Measurements from ENCODE around the gene TUT1. TPM values are rescaled to one million over a fixed set of nuclear protein-coding genes. Genes with fewer than 3 reads are reported as not detected.
"Not testable (repeated sequence)": the region's sequence is repeated elsewhere in the genome, so short reads cannot be mapped to it uniquely, and the experiment has no call there.

Gene TUT1
- polyA plus RNA-seq, 1 experiment, result 9.9 TPM

GRCh38 chr11:62621567-62622470 lies 30.5 kb upstream of the TUT1 start, which contains the start of gene B3GAT3:
B3GAT3 (minus strand) TSS chr11:62621986; CDS start chr11:62621947, 39 bp downstream.
- ChIA-PET CTCF (interaction anchor here (0.7 to 4.0 kb wide), 8 partner anchors 8 to 226 kb away, joined by 3 to 26 read pairs (median 3); partner anchors contain the start of genes C11orf98, CSKMT, EML3 and ROM1), POLR2A (interaction anchor here (0.6 to 2.2 kb wide), 4 partner anchors 31 to 241 kb away, joined by 4 to 11 read pairs (median 6); partner anchors contain the start of genes C11orf98, CSKMT and INTS5)
- H3K27me3 ChIP-seq (ENCODE audit: control insufficient read depth, insufficient read depth, low read length), result no peaks in the 10 kb centered on the region

GRCh38 chr11:62621027-62621566 lies 29.8 kb upstream of the TUT1 start:
- Histone ChIP-seq H3K36me3 (ENCODE audit: control insufficient read depth, insufficient read depth, low read length) (peaks cover 14% of the 10 kb centered on the region), H3K27me3 (ENCODE audit: control insufficient read depth, insufficient read depth, low read length) (no peaks in the 10 kb centered on the region), H3K4me3 (ENCODE audit: low read depth, low read length) (peak overlapping the region; percentile 54)
- no peak for TF ChIP-seq CTCF (IDR thresholded peaks at IDR 0.05; ENCODE audit: insufficient read depth, low read depth, low read length)
- CTCF ChIA-PET, result interaction anchor here (1.0 to 4.0 kb wide), 6 partner anchors 9 to 227 kb away, joined by 3 to 26 read pairs (median 4); partner anchors contain the start of genes C11orf98, CSKMT, EML3 and ROM1
- DNase-seq (ENCODE audit: low read depth), result no peak
- POLR2A ChIA-PET, result interaction anchor here (0.6 to 2.2 kb wide), 3 partner anchors 32 to 82 kb away, joined by 4 to 11 read pairs (median 6); partner anchors contain the start of genes C11orf98, CSKMT and INTS5

More at GRCh38 chr11:62621567-62622470, 30.5 kb upstream of the TUT1 start, which contains the start of gene B3GAT3:
- no peak for TF ChIP-seq CTCF (IDR thresholded peaks at IDR 0.05; ENCODE audit: insufficient read depth, low read depth, low read length)
- peak within 1 kb of the TSS; percentile 54 for H3K4me3 ChIP-seq (ENCODE audit: low read depth, low read length)
- peaks cover 19% of the 10 kb centered on the region for H3K36me3 ChIP-seq (ENCODE audit: control insufficient read depth, insufficient read depth, low read length)
- peak; percentile 90 for DNase-seq (ENCODE audit: low read depth)

GRCh38 chr11:62616957-62617356 lies 25.6 kb upstream of the TUT1 start:
- H3K4me3 ChIP-seq (ENCODE audit: low read depth, low read length); H3K27me3 ChIP-seq (ENCODE audit: control insufficient read depth, insufficient read depth, low read length); CTCF ChIA-PET; DNase-seq (ENCODE audit: low read depth); H3K36me3 ChIP-seq (ENCODE audit: control insufficient read depth, insufficient read depth, low read length): not testable (repeated sequence)
- POLR2A ChIA-PET, result interaction anchor here (0.6 kb wide), 1 partner anchor 73 kb away, joined by 4 read pairs; no protein-coding TSS in a partner anchor

- Histone ChIP-seq H3K4me3 (ENCODE audit: low read depth, low read length) (no peak overlapping the region), H3K36me3 (ENCODE audit: control insufficient read depth, insufficient read depth, low read length) (peaks cover 9% of the 10 kb centered on the region), H3K27me3 (ENCODE audit: control insufficient read depth, insufficient read depth, low read length) (no peaks in the 10 kb centered on the region)
- POLR2A ChIA-PET, result no interaction called here
- CTCF ChIA-PET, result no interaction called here
- no peak for TF ChIP-seq CTCF (IDR thresholded peaks at IDR 0.05; ENCODE audit: insufficient read depth, low read depth, low read length)
- no peak for DNase-seq (ENCODE audit: low read depth)
Measured at GRCh38 chr11:62615521-62615920, 24.2 kb upstream of the TUT1 start.

GRCh38 chr11:62614275-62614674 lies 23.0 kb upstream of the TUT1 start:
- H3K4me3 ChIP-seq (ENCODE audit: low read depth, low read length), result no peak overlapping the region
- CTCF ChIA-PET, result no interaction called here
- H3K27me3 ChIP-seq (ENCODE audit: control insufficient read depth, insufficient read depth, low read length), result no peaks in the 10 kb centered on the region
- POLR2A ChIA-PET, result no interaction called here
- no peak for TF ChIP-seq CTCF (IDR thresholded peaks at IDR 0.05; ENCODE audit: insufficient read depth, low read depth, low read length)
- peaks cover 12% of the 10 kb centered on the region for H3K36me3 ChIP-seq (ENCODE audit: control insufficient read depth, insufficient read depth, low read length)
- DNase-seq (ENCODE audit: low read depth), result no peak
